HL-60 (cell line): Measurements from ENCODE around the gene CLDN6.

Experiments used
- POLR2AphosphoS5 ChIP-seq: IDR thresholded peaks from 2 replicates; pipeline ENCODE4 v1.6.1; 2012; ENCODE audit warnings: low read depth
- SPI1 ChIP-seq: IDR thresholded peaks from 2 replicates; pipeline ENCODE4 v1.6.1; 2012; ENCODE audit warnings: low read depth, mild to moderate bottlenecking, borderline replicate concordance
- TF ChIP-seq, protein P1 (sequence below): IDR thresholded peaks from one replicate; pipeline ENCODE4 v1.5.1; 2011; ENCODE audit warnings: low read length, control low read depth, inconsistent platforms; ENCODE audit not compliant: insufficient read depth
- TF ChIP-seq, protein P2 (sequence below): IDR thresholded peaks from 2 replicates; pipeline ENCODE4 v1.6.1; 2012; ENCODE audit warnings: low read depth; ENCODE audit not compliant: insufficient replicate concordance

DNA sequence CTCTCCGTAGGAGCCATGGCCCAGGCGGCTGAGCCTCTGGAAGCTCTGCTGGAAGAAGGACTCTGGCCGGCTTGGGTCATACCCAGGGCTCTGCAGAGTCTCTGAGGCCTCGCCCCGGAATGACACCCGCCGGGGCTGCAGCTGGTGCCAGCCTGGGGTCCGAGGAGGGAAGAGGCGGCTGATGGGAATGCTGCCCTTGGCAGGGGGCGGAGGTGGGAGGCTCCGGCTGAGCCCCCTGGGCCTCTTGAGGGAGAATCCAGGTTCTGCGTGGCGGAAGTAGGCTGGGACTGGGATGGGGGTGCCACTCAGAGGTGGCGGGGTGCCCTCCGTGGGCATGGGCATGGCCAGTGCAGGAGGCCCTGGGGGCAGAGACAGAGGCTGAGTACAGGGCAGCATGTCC lies 41.3 kb downstream of the CLDN6 start:
- TF ChIP-seq, protein P1, sequence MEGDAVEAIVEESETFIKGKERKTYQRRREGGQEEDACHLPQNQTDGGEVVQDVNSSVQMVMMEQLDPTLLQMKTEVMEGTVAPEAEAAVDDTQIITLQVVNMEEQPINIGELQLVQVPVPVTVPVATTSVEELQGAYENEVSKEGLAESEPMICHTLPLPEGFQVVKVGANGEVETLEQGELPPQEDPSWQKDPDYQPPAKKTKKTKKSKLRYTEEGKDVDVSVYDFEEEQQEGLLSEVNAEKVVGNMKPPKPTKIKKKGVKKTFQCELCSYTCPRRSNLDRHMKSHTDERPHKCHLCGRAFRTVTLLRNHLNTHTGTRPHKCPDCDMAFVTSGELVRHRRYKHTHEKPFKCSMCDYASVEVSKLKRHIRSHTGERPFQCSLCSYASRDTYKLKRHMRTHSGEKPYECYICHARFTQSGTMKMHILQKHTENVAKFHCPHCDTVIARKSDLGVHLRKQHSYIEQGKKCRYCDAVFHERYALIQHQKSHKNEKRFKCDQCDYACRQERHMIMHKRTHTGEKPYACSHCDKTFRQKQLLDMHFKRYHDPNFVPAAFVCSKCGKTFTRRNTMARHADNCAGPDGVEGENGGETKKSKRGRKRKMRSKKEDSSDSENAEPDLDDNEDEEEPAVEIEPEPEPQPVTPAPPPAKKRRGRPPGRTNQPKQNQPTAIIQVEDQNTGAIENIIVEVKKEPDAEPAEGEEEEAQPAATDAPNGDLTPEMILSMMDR, result no peak
- TF ChIP-seq POLR2AphosphoS5, result no peak
- TF ChIP-seq, protein P2, sequence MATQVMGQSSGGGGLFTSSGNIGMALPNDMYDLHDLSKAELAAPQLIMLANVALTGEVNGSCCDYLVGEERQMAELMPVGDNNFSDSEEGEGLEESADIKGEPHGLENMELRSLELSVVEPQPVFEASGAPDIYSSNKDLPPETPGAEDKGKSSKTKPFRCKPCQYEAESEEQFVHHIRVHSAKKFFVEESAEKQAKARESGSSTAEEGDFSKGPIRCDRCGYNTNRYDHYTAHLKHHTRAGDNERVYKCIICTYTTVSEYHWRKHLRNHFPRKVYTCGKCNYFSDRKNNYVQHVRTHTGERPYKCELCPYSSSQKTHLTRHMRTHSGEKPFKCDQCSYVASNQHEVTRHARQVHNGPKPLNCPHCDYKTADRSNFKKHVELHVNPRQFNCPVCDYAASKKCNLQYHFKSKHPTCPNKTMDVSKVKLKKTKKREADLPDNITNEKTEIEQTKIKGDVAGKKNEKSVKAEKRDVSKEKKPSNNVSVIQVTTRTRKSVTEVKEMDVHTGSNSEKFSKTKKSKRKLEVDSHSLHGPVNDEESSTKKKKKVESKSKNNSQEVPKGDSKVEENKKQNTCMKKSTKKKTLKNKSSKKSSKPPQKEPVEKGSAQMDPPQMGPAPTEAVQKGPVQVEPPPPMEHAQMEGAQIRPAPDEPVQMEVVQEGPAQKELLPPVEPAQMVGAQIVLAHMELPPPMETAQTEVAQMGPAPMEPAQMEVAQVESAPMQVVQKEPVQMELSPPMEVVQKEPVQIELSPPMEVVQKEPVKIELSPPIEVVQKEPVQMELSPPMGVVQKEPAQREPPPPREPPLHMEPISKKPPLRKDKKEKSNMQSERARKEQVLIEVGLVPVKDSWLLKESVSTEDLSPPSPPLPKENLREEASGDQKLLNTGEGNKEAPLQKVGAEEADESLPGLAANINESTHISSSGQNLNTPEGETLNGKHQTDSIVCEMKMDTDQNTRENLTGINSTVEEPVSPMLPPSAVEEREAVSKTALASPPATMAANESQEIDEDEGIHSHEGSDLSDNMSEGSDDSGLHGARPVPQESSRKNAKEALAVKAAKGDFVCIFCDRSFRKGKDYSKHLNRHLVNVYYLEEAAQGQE, result no peak
- no peak for TF ChIP-seq SPI1
